Endothelial cell of umbilical vein (primary cell): ENCODE data around the gene CDC7. TPM values are rescaled to one million over a fixed set of nuclear protein-coding genes. Genes with fewer than 3 reads are reported as not detected.

Experiments used
- BruUV-seq: library from RNA; stranded (reverse); fragments of 400-500 nt; replicated peaks from 2 replicates; lab custom pipeline; 2021; lab: Mats Ljungman, UMichigan
- CTCF ChIA-PET: fragments of 300-600, 350-600 bp; sonication (Branson Sonifier 250); formaldehyde crosslinking; loops from one replicate; lab custom pipeline; 2021; ENCODE audit warnings: antibody characterized with exemption, inconsistent platforms; lab: Charles Lee
- POLR2A ChIA-PET: fragments of 300-600, 350-600 bp; sonication (Branson Sonifier 250); formaldehyde crosslinking; loops from one replicate; lab custom pipeline; 2021; ENCODE audit warnings: antibody characterized with exemption, inconsistent platforms; lab: Charles Lee
- DNase-seq: peaks from one replicate; pipeline ENCODE4 v3.0.0-alpha.2; 2011; ENCODE audit warnings: low read depth, low spot score
- FAIRE-seq: peaks from 2 replicates; lab custom pipeline; 2011; peaks lifted over from hg19 to GRCh38; lab: Jason Lieb, UNC
- H2AFZ ChIP-seq: 2 replicates; pipeline ENCODE4 v1.6.0; 2012; ENCODE audit warnings: low read depth, low read length, control low read depth, inconsistent platforms
- H3K27ac ChIP-seq: 2 replicates; pipeline ENCODE4 v1.5.1; 2011; ENCODE audit warnings: low read depth, mild to moderate bottlenecking, control low read depth, low read length, moderate library complexity; ENCODE audit not compliant: insufficient read depth
- H3K27me3 ChIP-seq, 2 experiments: 2 replicates each; pipeline versions ENCODE4 v1.6.0 to v1.6.1; 2011; ENCODE audit warnings: low read length in 2 of 2, mixed read lengths in 1 of 2; ENCODE audit not compliant: control insufficient read depth in 2 of 2, insufficient read depth in 2 of 2
- H3K36me3 ChIP-seq, 2 experiments: 2 replicates in 1 of 2; 3 replicates in 1 of 2; pipeline ENCODE4 v1.5.1; 2011; ENCODE audit warnings: low read length in 2 of 2, mild to moderate bottlenecking in 1 of 2, moderate library complexity in 1 of 2; ENCODE audit not compliant: control insufficient read depth in 2 of 2, insufficient read depth in 2 of 2; ENCODE audit errors: extremely low read depth in 1 of 2
- H3K4me1 ChIP-seq: 3 replicates; pipeline ENCODE4 v1.5.1; 2011; ENCODE audit warnings: mild to moderate bottlenecking, low read length; ENCODE audit not compliant: control insufficient read depth, insufficient read depth; ENCODE audit errors: extremely low read depth
- H3K4me2 ChIP-seq: 2 replicates; pipeline ENCODE4 v1.6.1; 2011; ENCODE audit warnings: low read length, control low read depth, mixed read lengths; ENCODE audit not compliant: insufficient read depth
- H3K4me3 ChIP-seq, 3 experiments: fragments of 200-600 bp in 1 of 3; sonication (generic), shearing (Covaris generic) in 1 of 3; replicated peaks in 1 of 3; 2 replicates each; pipeline ENCODE4 v1.5.1; 2011 to 2016; ENCODE audit warnings: control low read depth in 3 of 3, low read length in 3 of 3, mild to moderate bottlenecking in 2 of 3, inconsistent platforms in 1 of 3, low read depth in 1 of 3, moderate library complexity in 1 of 3; ENCODE audit not compliant: insufficient read depth in 1 of 3
- H3K79me2 ChIP-seq: 2 replicates; pipeline ENCODE4 v1.6.0; 2012; ENCODE audit warnings: low read length, inconsistent platforms; ENCODE audit not compliant: control insufficient read depth, insufficient read depth
- H3K9ac ChIP-seq: replicated peaks from 2 replicates; pipeline ENCODE3; 2011; ENCODE audit warnings: low read length, control low read depth; ENCODE audit not compliant: insufficient read depth; ENCODE audit errors: extremely low read depth
- H3K9me1 ChIP-seq: replicated peaks from 3 replicates; pipeline ENCODE4 v1.6.0; 2011; ENCODE audit warnings: mild to moderate bottlenecking, low read length; ENCODE audit not compliant: control insufficient read depth, insufficient read depth; ENCODE audit errors: extremely low read depth
- H3K9me3 ChIP-seq: replicated peaks from 2 replicates; pipeline ENCODE4 v1.5.1; 2012; ENCODE audit warnings: low read length, inconsistent platforms; ENCODE audit not compliant: control insufficient read depth, insufficient read depth
- H4K20me1 ChIP-seq: replicated peaks from 2 replicates; pipeline ENCODE3; 2011; ENCODE audit warnings: mild to moderate bottlenecking, low read length; ENCODE audit not compliant: control insufficient read depth, insufficient read depth; ENCODE audit errors: extremely low read depth
- EZH2 ChIP-seq: IDR thresholded peaks from 2 replicates; pipeline ENCODE4 v1.6.1; 2012; ENCODE audit warnings: borderline replicate concordance, low read depth, mild to moderate bottlenecking, moderate library complexity, low read length, inconsistent platforms; ENCODE audit not compliant: severe bottlenecking
- FOS ChIP-seq: IDR thresholded peaks from 2 replicates; pipeline ENCODE4 v1.6.1; 2011; ENCODE audit warnings: mild to moderate bottlenecking, low read length, moderate library complexity, borderline replicate concordance; ENCODE audit not compliant: insufficient read depth
- GATA2 ChIP-seq: IDR thresholded peaks from 2 replicates; pipeline ENCODE4 v1.7.0; 2011; ENCODE audit warnings: low read depth, mild to moderate bottlenecking, moderate library complexity, mixed read lengths, low read length; ENCODE audit not compliant: insufficient read length, insufficient read depth
- JUN ChIP-seq: IDR thresholded peaks from 2 replicates; pipeline ENCODE4 v1.6.1; 2011; ENCODE audit warnings: borderline replicate concordance, low read depth; ENCODE audit not compliant: insufficient read length, insufficient read depth
- MYC ChIP-seq: IDR thresholded peaks from one replicate; pipeline ENCODE4 v1.6.1; 2011; ENCODE audit warnings: mild to moderate bottlenecking, low read depth, low read length
- POLR2A ChIP-seq: IDR thresholded peaks from 2 replicates; pipeline ENCODE4 v1.6.1; 2012; ENCODE audit warnings: low read depth, mild to moderate bottlenecking, control low read depth, low read length
- POLR2AphosphoS5 ChIP-seq: IDR thresholded peaks from 2 replicates; pipeline ENCODE4 v1.6.1; 2012; ENCODE audit warnings: low read depth, mild to moderate bottlenecking, control low read depth, low read length, moderate library complexity; ENCODE audit not compliant: insufficient read depth
- dilution Hi-C: fragments of 300-500 bp; cut with MboI; formaldehyde crosslinking; loops from one replicate; pipeline ENCODE4 v1.15.0; 2019; ENCODE audit warnings: low sequenced_read_pairs; ENCODE audit not compliant: extremely low pct_ligation_motif_present
- intact Hi-C: fragments of 100-400 bp; cut with micrococcal nuclease; formaldehyde crosslinking; loops from one replicate; pipeline ENCODE4 v1.10.0; 2022
- polyA plus RNA-seq, 4 experiments: library from polyadenylated mRNA; depleted of rRNA in 3 of 4; stranded (reverse) in 3 of 4; unstranded in 1 of 4; fragments of >200 nt; gene quantifications; 2 replicates each; pipeline versions ENCODE4 v1.2.1 to v1.2.3, GENCODE V29; 2011 to 2012; ENCODE audit warnings: missing spikeins in 1 of 4
- total RNA-seq: library from RNA; stranded (reverse); gene quantifications from 2 replicates; pipeline ENCODE4 v1.2.3, GENCODE V29; 2021
- TF ChIP-seq, protein P1 (sequence below): IDR thresholded peaks from 2 replicates; pipeline ENCODE4 v1.6.1; 2011; ENCODE audit not compliant: insufficient read depth, insufficient read length
- TF ChIP-seq, protein P2 (sequence below), 2 donors: IDR thresholded peaks; 1 replicate in 1 of 2; 2 replicates in 1 of 2; pipeline ENCODE4 v1.5.1; 2011; ENCODE audit warnings: low read length in 2 of 2, mild to moderate bottlenecking in 2 of 2, moderate library complexity in 2 of 2, control low read depth in 1 of 2, inconsistent platforms in 1 of 2, low read depth in 1 of 2; ENCODE audit not compliant: insufficient read depth in 1 of 2; ENCODE audit errors: extremely low read depth in 1 of 2

Gene CDC7
- total and polyA plus RNA-seq, 2 donors (not counting 3 experiments of a cell fraction or from before 2014, with no cell fraction given) = 3.9 to 11.7 TPM

DNA sequence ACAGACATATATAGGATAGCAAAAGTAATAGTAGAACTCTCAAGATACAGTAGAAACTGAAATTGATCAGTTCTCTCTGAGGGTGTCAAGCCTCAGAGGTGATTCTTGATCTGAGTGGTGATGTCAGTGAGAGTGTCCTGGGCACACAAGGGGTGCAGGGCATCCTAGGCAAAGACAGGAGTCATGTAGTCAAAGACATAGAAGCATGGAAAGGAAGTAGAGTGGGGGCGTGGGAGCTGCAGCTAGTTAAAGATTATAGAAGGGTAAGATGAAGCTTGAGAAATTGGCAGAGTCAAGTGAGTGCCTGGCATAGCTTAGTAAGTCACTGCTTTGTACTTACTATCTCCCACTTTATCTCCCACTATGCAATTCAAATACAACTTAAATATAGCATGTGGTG, 22.8 kb downstream of the CDC7 start:
- H3K4me2 ChIP-seq = no peak overlapping the region
- no peaks in the 10 kb centered on the region for H3K79me2 ChIP-seq
- intact Hi-C loops = no loop called here
- dilution Hi-C loops = no loop called here
- FAIRE-seq (no peak), DNase-seq (no peak)
- no peaks in the 10 kb centered on the region for H3K27me3 ChIP-seq
- no peak for TF ChIP-seq POLR2A
- TF ChIP-seq EZH2 = no peak
- TF ChIP-seq POLR2AphosphoS5 = no peak
- TF ChIP-seq GATA2 = no peak
- H4K20me1 ChIP-seq = no peaks in the 10 kb centered on the region
- H2AFZ ChIP-seq = no peak overlapping the region
- H3K4me1 ChIP-seq = no peaks in the 10 kb centered on the region
- H3K36me3 ChIP-seq = no peaks in the 10 kb centered on the region
- POLR2A ChIA-PET = no interaction called here
- no peak overlapping the region for H3K9ac ChIP-seq
- no TSS peak for BruUV-seq
- CTCF ChIA-PET = interaction anchor here (1.0 to 1.6 kb wide), 4 partner anchors 361 to 768 kb away, joined by 3 to 5 read pairs (median 4); no protein-coding TSS in a partner anchor
- peaks cover 2% of the 10 kb centered on the region for H3K9me1 ChIP-seq
- H3K27ac ChIP-seq = no peak overlapping the region
- H3K9me3 ChIP-seq = no peaks in the 10 kb centered on the region
- H3K4me3 ChIP-seq = no peak overlapping the region

DNA sequence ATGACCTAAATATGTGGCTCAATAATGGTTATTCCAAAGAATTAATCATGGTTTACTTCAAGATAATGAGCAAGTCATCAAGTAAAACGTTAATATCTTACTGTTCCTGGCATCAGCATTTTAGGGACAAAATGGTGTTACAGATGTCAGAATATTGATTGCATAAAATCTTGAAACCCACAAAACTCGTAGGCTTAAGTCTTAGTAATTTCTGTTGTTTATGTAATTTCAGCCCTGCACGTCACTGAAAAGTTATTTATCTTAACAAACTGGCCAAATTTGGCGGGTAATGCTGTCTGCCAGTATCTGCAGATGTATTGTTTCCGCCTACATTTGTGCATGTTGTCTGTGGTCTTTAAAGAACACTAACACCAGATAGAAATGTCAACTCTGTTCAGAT, 25.8 kb downstream of the CDC7 start:
- intact Hi-C loops (no loop called here), dilution Hi-C loops (no loop called here)
- Histone ChIP-seq H3K4me2 (no peak overlapping the region), H2AFZ (no peak overlapping the region), H3K9me1 (peaks cover 2% of the 10 kb centered on the region), H3K4me3 (no peak overlapping the region), H3K36me3 (no peaks in the 10 kb centered on the region), H4K20me1 (no peaks in the 10 kb centered on the region), H3K27me3 (no peaks in the 10 kb centered on the region), H3K9ac (no peak overlapping the region), H3K4me1 (no peaks in the 10 kb centered on the region), H3K27ac (no peak overlapping the region), H3K9me3 (no peaks in the 10 kb centered on the region), H3K79me2 (no peaks in the 10 kb centered on the region)
- no peak for DNase-seq
- FAIRE-seq = no peak
- POLR2A ChIA-PET = no interaction called here
- CTCF ChIA-PET = interaction anchor here (1.2 to 1.3 kb wide), 2 partner anchors 12 to 14 kb away, joined by 3 to 7 read pairs; no protein-coding TSS in a partner anchor
- no TSS peak for BruUV-seq
- TF ChIP-seq, protein P1, sequence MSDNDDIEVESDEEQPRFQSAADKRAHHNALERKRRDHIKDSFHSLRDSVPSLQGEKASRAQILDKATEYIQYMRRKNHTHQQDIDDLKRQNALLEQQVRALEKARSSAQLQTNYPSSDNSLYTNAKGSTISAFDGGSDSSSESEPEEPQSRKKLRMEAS = no peak
- TF ChIP-seq FOS (no peak), MYC (no peak), GATA2 (no peak), POLR2AphosphoS5 (no peak), JUN (no peak), EZH2 (no peak), POLR2A (no peak)
- TF ChIP-seq, protein P2, sequence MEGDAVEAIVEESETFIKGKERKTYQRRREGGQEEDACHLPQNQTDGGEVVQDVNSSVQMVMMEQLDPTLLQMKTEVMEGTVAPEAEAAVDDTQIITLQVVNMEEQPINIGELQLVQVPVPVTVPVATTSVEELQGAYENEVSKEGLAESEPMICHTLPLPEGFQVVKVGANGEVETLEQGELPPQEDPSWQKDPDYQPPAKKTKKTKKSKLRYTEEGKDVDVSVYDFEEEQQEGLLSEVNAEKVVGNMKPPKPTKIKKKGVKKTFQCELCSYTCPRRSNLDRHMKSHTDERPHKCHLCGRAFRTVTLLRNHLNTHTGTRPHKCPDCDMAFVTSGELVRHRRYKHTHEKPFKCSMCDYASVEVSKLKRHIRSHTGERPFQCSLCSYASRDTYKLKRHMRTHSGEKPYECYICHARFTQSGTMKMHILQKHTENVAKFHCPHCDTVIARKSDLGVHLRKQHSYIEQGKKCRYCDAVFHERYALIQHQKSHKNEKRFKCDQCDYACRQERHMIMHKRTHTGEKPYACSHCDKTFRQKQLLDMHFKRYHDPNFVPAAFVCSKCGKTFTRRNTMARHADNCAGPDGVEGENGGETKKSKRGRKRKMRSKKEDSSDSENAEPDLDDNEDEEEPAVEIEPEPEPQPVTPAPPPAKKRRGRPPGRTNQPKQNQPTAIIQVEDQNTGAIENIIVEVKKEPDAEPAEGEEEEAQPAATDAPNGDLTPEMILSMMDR (IDR thresholded peaks at IDR 0.05; ENCODE audit: extremely low read depth in 1 of 2, insufficient read depth in 1 of 2, low read depth in 1 of 2, low read length in 2 of 2) = no peak
